Transverse colon (tissue), 4 donors: ENCODE measurements around the gene BMAL1. TPM values are rescaled to one million over a fixed set of nuclear protein-coding genes. Genes with fewer than 3 reads are reported as not detected.

Experiments used
- DNase-seq: peaks from one replicate; pipeline ENCODE4 v3.0.0-alpha.2; 2019
- H3K27ac ChIP-seq, 4 donors: fragments of 200-600 bp; sonication (generic); 2 replicates each; pipeline ENCODE4 v1.5.1; 2016 to 2018; ENCODE audit warnings: inconsistent platforms in 4 of 4
- H3K27me3 ChIP-seq: fragments of 200-600 bp; sonication (generic); 2 replicates; pipeline ENCODE4 v1.5.1; 2017; ENCODE audit warnings: inconsistent platforms
- H3K36me3 ChIP-seq, 4 donors: fragments of 200-600 bp; sonication (generic); 2 replicates each; pipeline ENCODE4 v1.5.1; 2017 to 2019; ENCODE audit warnings: inconsistent platforms in 4 of 4
- H3K4me1 ChIP-seq, 4 donors: fragments of 200-600 bp; sonication (generic); 2 replicates each; pipeline ENCODE4 v1.5.1; 2017 to 2020; ENCODE audit warnings: inconsistent platforms in 4 of 4
- H3K4me3 ChIP-seq, 4 donors: fragments of 200-600 bp; sonication (generic); 1 replicate in 1 of 4; 2 replicates in 3 of 4; pipeline versions ENCODE4 v1.5.1 to v1.6.1; 2017 to 2019; ENCODE audit warnings: inconsistent platforms in 4 of 4
- H3K9me3 ChIP-seq, 2 donors: fragments of 200-600 bp; sonication (generic); 2 replicates each; pipeline ENCODE4 v1.5.1; 2017 to 2019; ENCODE audit warnings: inconsistent platforms in 2 of 2
- EP300 ChIP-seq: sonication (generic); formaldehyde crosslinking; IDR thresholded peaks from one replicate; pipeline ENCODE4 v1.6.1; 2017; ENCODE audit warnings: antibody characterized with exemption, low read depth
- POLR2A ChIP-seq: fragments of 450-650 bp; IDR thresholded peaks from one replicate; pipeline ENCODE4 v1.6.1; 2016; ENCODE audit warnings: antibody characterized with exemption, mild to moderate bottlenecking, moderate library complexity
- POLR2AphosphoS5 ChIP-seq, 3 donors: sonication (generic); formaldehyde crosslinking; IDR thresholded peaks; one replicate each; pipeline ENCODE4 v1.6.1; 2016; ENCODE audit warnings: antibody characterized with exemption in 3 of 3
- WGBS, 2 donors: methylation state at CpG; one replicate each; pipeline ENCODE4 v1.1.5; 2018; ENCODE audit warnings: low coverage in 1 of 2; 5-methylcytosine and 5-hydroxymethylcytosine counted together
- in situ Hi-C, 4 donors: fragments of 200-750 bp; cut with MboI; loops; one replicate each; pipeline versions ENCODE4 v1.15.0 to v1.15.1; 2017; ENCODE audit warnings: low sequenced_read_pairs in 3 of 4, low pct_ligation_motif_present in 1 of 4, low pct_unique_long_range_greater_than_20kb in 1 of 4
- intact Hi-C: fragments of 100-400 bp; cut with DNase I; formaldehyde crosslinking; loops from one replicate; pipeline ENCODE4 v1.15.1; 2023; ENCODE audit warnings: low total_unique reads
- total RNA-seq, 4 donors: library from RNA; depleted of rRNA; stranded (reverse); fragments of >200 nt; gene quantifications; one replicate each; pipeline ENCODE4 v1.1.0, GENCODE V29; 2016
- TF ChIP-seq, protein P1 (sequence below), 5 experiments: fragments of 200-600 bp in 3 of 5; fragments of 450-650 bp in 2 of 5; sonication (generic) in 3 of 5; IDR thresholded peaks; 1 replicate in 2 of 5; 2 replicates in 3 of 5; pipeline ENCODE4 v1.5.1; 2016 to 2017; ENCODE audit warnings: antibody characterized with exemption in 5 of 5, inconsistent platforms in 3 of 5, mild to moderate bottlenecking in 2 of 5, moderate library complexity in 1 of 5

The BMAL1 gene
- total RNA-seq, 4 donors from 2014 or later = 20.7 to 48.6 (median 30.8) TPM

DNA sequence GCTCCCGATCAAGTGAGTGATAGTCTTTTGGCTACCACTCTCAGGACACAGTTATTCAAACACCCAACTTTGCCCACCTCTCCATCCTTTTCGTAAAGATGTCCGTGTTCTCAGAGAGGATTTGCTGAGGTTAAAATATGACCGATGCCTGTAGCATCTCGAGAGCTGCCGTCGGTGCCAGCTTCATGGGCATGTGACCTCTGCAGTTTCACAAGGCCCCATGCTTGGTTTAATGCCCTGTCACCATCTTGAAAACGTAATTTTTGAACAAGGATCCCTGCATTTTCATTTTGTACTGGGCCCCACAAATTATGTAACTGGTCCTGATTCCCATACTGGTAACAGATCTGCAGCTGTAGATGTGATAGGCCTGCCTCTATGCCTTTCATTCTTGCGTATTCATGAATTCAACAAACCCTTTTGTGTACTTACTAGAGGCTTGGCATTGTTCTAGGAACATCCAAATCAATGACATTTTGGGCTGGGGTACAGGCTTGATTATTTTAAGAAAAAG lies 85.1 kb downstream of the BMAL1 start:
- Histone ChIP-seq H3K4me3 (no peak overlapping the region), H3K36me3 (peaks cover 0 to 37% (median 8%) of the 10 kb centered on the region in 4 donors), H3K27me3 (no peaks in the 10 kb centered on the region), H3K27ac (no peak overlapping the region), H3K4me1 (no peaks in the 10 kb centered on the region), H3K9me3 (no peaks in the 10 kb centered on the region)
- TF ChIP-seq POLR2A = no peak
- TF ChIP-seq, protein P1, sequence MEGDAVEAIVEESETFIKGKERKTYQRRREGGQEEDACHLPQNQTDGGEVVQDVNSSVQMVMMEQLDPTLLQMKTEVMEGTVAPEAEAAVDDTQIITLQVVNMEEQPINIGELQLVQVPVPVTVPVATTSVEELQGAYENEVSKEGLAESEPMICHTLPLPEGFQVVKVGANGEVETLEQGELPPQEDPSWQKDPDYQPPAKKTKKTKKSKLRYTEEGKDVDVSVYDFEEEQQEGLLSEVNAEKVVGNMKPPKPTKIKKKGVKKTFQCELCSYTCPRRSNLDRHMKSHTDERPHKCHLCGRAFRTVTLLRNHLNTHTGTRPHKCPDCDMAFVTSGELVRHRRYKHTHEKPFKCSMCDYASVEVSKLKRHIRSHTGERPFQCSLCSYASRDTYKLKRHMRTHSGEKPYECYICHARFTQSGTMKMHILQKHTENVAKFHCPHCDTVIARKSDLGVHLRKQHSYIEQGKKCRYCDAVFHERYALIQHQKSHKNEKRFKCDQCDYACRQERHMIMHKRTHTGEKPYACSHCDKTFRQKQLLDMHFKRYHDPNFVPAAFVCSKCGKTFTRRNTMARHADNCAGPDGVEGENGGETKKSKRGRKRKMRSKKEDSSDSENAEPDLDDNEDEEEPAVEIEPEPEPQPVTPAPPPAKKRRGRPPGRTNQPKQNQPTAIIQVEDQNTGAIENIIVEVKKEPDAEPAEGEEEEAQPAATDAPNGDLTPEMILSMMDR (IDR thresholded peaks at IDR 0.05) = no peak
- no peak for TF ChIP-seq POLR2AphosphoS5 (IDR thresholded peaks at IDR 0.05)
- intact Hi-C loops (no loop called here), in situ Hi-C loops (no loop called here)
- 93 to 96% methylated on average over 3 to 9 of the region's 9 CpGs for WGBS, 2 donors
- no peak for DNase-seq

DNA sequence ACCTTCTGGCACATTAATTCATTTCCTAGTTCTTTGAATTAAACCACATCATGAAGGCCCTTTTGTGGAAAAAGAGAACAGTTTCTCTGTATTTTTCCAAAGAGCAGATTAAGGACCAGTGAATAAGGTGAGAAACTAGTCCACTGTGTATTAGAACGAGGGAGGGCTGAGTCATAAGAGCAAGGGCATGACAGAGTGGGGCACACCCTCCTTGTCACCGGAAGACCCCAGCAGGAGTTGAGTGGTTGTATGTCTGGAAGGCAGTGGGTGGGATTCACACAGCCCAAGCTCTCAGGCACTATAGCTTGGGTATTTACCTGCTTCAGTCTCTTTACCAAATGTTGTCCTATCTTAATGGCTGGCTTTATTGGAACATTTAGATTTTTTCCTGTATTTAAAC lies 86.8 kb downstream of the BMAL1 start:
- WGBS, 2 donors = 80 to 84% methylated on average over 1 to 2 of the region's 2 CpGs

GRCh38 chr11:13366266-13367026 lies 88.9 kb downstream of the BMAL1 start:
- no peak for DNase-seq
- Histone ChIP-seq H3K4me1 (no peaks in the 10 kb centered on the region), H3K4me3 (no peak overlapping the region), H3K36me3 (peaks cover 0 to 33% (median 13%) of the 10 kb centered on the region in 4 donors), H3K27me3 (no peaks in the 10 kb centered on the region), H3K9me3 (no peaks in the 10 kb centered on the region), H3K27ac (no peak overlapping the region)
- intact Hi-C loops (no loop called here), in situ Hi-C loops (no loop called here)
- WGBS, 2 donors = 87 to 100% methylated on average over 4 to 7 of the region's 7 CpGs
- TF ChIP-seq POLR2AphosphoS5 (IDR thresholded peaks at IDR 0.05) (no peak), EP300 (no peak), POLR2A (no peak)
- TF ChIP-seq, protein P1 (IDR thresholded peaks at IDR 0.05) = no peak

More for the DNA sequence above, 86.8 kb downstream of the BMAL1 start:
- DNase-seq = no peak
- H3K4me1 ChIP-seq = no peaks in the 10 kb centered on the region
- no peaks in the 10 kb centered on the region for H3K27me3 ChIP-seq
- no peak overlapping the region for H3K27ac ChIP-seq
- peaks cover 0 to 26% (median 11%) of the 10 kb centered on the region in 4 donors for H3K36me3 ChIP-seq
- in situ Hi-C loops = no loop called here
- no peak overlapping the region for H3K4me3 ChIP-seq
- intact Hi-C loops = no loop called here
- no peak for TF ChIP-seq POLR2A
- no peak for TF ChIP-seq EP300
- TF ChIP-seq POLR2AphosphoS5 (IDR thresholded peaks at IDR 0.05) = no peak
- TF ChIP-seq, protein P1 (IDR thresholded peaks at IDR 0.05) = no peak
- no peaks in the 10 kb centered on the region for H3K9me3 ChIP-seq

DNA sequence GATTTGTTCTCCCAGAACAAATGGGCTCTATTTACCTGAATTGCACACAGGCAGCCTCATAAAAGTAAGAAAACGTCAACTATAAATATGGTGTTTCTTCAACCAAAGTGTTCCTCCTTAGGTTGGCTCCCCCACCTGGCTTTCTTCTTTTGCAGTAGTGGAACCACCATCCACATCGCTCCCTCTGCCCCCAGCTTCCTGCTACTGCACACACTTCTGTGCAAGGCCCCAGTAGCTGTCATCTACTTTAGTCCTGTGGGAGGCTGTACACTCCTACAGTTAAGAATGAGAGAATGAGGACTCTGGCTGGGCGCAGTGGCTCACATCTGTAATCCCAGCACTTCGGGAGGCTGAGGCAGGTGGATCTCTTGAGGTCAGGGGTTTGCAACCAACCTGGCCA lies 89.5 kb downstream of the BMAL1 start:
- Histone ChIP-seq H3K4me3 (no peak overlapping the region), H3K36me3 (peaks cover 0 to 40% (median 15%) of the 10 kb centered on the region in 4 donors), H3K4me1 (no peaks in the 10 kb centered on the region), H3K9me3 (no peaks in the 10 kb centered on the region), H3K27ac (no peak overlapping the region), H3K27me3 (no peaks in the 10 kb centered on the region)
- intact Hi-C loops = no loop called here
- 85 to 86% methylated on average over 2 to 4 of the region's 4 CpGs for WGBS, 2 donors
- in situ Hi-C loops = no loop called here
- DNase-seq = no peak
- TF ChIP-seq, protein P1 (IDR thresholded peaks at IDR 0.05) = no peak
- TF ChIP-seq POLR2A (no peak), POLR2AphosphoS5 (IDR thresholded peaks at IDR 0.05) (no peak), EP300 (no peak)
